Muscle of back (tissue), 10 donors: ENCODE measurements around the gene SLC16A9. TPM values are rescaled to one million over a fixed set of nuclear protein-coding genes. Genes with fewer than 3 reads are reported as not detected.

Experiments
- polyA plus RNA-seq, 10 donors: library from polyadenylated mRNA; unstranded; fragments of 120-200 nt; gene quantifications; one replicate each; pipeline ENCODE4 v1.2.1, GENCODE V29; 2013; ENCODE audit not compliant: insufficient read length in 10 of 10

Gene SLC16A9
- polyA plus RNA-seq, 10 donors = 2.3 to 6.5 (median 4.3) TPM

Other genes starting within 250 kb of the SLC16A9 start
- 100 to 1,000 TPM; 101 to 217 (median 173) TPM for gene MRLN, start 43.6 kb upstream of the SLC16A9 start, polyA plus RNA-seq
- 10 to 100 TPM; 17.6 to 23.9 (median 21.2) TPM for gene CCDC6, start 196.7 kb upstream of the SLC16A9 start, polyA plus RNA-seq